HG02852 (cell line): ENCODE results near the gene PARD3.
"Not testable (repeated sequence)": the region's sequence is repeated elsewhere in the genome, so short reads cannot be mapped to it uniquely, and the experiment has no call there.

ENCODE experiments used
- ATAC-seq: cut with Tn5 transposase; IDR thresholded peaks from one replicate; pipeline ENCODE4 v1.9.1; 2021; ENCODE audit warnings: mild to moderate bottlenecking, moderate library complexity; ENCODE audit not compliant: unreplicated experiment

The PARD3 gene

DNA sequence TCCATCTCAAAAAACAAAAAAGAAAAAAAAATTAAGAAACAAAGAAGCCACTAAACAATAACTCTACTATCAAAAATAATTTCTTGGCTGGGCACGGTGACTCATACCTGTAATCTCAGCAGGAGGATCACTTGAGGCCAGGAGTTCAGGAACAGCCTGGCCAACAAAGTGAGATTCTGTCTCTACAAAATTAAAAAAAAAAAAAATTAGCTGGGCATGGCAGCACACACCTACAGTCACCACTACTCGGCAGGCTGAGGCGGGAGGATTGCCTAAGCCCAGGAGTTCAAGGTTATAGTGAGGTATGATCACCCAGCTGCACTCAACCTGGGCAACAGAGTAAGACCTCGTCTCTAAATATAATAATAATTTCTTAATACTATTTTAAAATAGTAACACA is 69.0 kb downstream of the PARD3 start:
- no peak for ATAC-seq

GRCh38 chr10:34745244-34745643 is 69.9 kb downstream of the PARD3 start:
- no peak for ATAC-seq

DNA sequence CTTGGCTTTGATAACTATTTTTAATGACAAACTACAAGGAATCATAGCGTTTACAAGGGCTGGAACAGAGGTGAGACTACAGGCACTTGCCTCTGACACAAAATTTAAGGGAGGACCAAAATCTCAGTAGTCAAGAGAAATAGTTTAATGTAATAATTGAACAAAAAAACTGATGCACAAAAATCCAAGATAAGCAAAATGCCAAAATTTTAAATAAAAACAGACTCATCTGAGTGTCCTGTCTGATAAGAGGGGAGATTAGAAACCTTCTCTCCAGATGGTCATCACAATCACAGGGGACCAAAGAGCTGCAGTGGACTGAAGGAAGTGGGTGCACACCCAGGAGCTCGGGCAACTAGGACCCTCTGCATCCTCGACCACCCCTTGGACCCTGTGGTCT is 70.5 kb downstream of the PARD3 start:
- ATAC-seq = no peak

DNA sequence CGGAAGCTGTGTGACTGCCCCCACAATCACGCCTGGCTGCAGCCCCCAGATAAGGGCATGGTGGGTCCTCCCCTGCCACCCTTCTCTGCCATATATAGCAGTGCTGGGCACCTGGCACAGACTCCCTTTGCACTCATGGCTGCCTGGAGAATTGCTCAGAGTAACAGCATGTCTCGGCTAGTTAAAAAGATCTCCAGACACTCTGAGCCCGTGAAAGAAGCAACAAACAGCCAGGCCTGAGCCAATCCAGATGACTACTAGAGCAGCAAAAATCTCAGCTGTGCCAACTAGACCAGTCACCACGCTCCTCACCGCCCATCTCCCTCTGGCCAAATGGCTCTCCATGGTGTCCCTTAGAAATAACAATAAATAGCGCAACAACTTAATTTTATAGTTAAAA is 71.3 kb downstream of the PARD3 start:
- ATAC-seq = no peak

GRCh38 chr10:34742456-34742855 is 72.6 kb downstream of the PARD3 start:
- no peak for ATAC-seq

DNA sequence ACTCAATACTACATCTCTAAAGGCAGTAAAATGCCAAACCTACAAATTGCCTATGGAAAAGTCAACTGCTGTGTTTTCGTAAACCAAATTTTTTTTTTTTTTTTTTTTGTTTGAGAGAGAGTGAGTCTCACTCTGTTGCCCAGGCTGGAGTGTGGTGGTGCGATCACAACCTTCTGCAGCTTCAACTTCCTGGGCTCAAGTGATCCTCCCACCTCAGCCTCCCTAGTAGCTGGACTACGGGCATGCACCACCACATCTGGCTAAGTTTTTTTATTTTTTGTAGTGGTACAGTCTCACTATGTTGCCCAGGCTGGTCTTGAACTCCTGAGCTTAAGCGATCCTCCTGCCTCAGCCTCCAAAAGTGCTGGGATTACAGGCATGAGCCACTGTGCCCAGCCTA is 74.0 kb downstream of the PARD3 start:
- not testable (repeated sequence) for ATAC-seq

DNA sequence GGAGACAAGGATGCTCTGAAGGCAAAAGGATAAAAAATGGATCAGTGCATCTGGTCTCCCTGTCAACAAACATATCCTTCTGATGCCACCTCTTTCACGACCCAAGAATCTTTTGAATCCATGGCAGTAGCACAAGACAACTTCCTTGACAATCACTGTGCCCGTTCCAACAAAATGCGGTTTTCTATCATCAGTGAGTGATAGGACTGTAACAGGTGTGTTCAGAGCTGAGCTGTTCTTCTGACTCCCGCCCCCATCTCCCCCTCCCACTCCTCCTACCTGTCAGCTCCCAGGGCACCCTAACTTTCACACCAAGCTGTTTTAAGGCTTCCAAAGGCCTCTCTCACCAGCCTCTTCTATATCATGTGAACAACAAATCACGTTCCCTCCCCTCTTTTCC is 74.8 kb downstream of the PARD3 start:
- ATAC-seq = no peak

GRCh38 chr10:34739915-34740314 is 75.2 kb downstream of the PARD3 start:
- ATAC-seq = no peak

GRCh38 chr10:34737772-34738169 is 77.3 kb downstream of the PARD3 start:
- ATAC-seq = no peak

GRCh38 chr10:34736976-34737771 is 77.9 kb downstream of the PARD3 start:
- no peak for ATAC-seq

- ATAC-seq = no peak
Measured at GRCh38 chr10:34734918-34735317, 80.2 kb downstream of the PARD3 start.

DNA sequence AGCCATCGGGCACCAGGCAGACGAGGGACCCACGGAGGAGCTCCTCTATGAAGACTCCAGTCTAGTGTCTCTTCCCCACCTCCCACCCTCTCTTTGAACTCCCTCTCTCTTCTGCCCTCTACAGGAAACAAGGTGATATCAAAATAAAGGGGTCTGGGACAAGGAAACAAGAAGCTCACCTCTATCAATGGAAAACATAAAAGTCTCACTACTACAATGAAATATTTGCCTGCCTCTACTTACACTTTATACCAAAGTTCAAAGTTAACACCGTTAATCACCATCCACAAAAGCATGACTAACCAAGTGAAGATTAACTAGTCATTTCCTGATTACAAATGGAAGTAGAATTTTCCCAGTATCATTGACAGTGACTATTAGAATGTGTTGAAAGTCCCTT is 82.2 kb downstream of the PARD3 start:
- no peak for ATAC-seq

DNA sequence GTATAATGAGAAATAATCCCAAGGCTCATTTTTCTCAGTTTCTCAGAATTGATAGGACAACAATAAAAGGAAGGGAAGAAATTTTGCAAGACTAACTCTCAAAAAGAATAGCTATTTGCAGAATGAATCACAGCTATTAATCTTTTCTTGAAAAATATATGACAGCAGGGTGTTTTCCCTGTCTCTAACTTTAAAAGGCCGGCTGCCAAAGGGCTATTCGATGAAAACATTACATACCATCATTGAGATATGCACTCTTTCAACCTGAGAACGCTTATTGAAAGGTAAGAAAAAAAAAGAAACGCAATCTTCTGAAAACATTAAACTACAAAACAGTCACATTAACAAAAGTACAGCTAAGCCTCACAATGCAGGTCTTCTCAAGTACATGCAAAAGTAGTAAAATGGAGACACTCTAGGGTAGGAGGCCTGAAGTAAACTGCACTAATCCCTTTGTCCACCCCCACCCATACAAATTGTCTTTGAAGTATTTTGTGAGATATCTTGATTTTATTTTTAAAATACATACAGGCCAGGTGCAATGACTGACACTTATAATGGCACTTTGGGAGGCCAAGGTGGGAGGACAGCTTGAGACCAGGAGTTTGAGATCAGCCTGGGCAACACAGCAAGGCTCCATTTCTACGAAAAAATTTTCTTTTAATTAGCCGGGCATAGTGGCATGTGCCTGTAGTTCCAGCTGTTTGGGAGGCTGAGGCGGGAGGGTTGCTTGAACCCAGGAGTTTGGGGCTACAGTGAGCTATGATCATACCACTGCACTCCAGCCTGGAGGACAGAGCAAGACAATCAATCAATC is 83.0 kb downstream of the PARD3 start:
- no peak for ATAC-seq

DNA sequence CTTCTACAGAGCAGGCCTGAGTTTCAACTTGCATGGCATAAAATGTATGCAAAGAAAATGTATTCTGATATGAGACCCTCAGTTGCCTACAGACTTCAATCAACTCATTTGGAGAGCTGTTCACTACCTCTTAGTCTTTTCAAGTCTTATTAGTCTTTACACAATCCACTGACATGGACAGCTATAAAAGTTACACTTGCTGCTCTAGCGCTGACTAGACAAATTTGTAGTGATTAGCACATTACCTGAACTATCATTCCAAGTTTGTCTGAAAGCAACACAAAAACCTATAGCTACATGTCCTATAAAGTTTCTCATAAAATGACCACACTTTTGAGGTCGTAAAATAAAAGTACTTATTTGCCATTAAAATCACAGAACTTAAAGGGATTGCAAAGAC is 83.9 kb downstream of the PARD3 start:
- no peak for ATAC-seq

GRCh38 chr10:34730726-34731125 is 84.4 kb downstream of the PARD3 start:
- no peak for ATAC-seq

GRCh38 chr10:34729619-34730018 is 85.5 kb downstream of the PARD3 start:
- no peak for ATAC-seq

- no peak for ATAC-seq
Measured at GRCh38 chr10:34728361-34728760, 86.7 kb downstream of the PARD3 start.

DNA sequence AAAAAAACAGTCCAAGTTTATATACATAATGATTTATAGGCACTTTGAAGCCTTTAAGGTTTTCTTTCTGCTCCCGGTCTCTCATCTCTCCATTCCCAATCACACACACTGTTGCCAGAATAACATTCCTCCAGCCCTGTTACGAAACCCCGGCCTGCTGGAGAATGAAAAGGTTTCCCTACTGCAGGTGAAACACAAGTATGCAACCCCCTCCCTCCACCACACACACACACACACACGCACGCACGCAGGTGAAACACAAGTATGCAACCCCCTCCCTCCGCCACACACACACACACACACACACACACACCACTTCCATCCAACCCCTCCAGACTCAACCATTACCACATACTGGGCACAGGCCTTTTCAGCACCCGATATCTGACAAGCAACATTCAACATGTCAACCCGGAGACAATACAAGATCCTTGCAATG is 87.5 kb downstream of the PARD3 start:
- ATAC-seq = no peak

DNA sequence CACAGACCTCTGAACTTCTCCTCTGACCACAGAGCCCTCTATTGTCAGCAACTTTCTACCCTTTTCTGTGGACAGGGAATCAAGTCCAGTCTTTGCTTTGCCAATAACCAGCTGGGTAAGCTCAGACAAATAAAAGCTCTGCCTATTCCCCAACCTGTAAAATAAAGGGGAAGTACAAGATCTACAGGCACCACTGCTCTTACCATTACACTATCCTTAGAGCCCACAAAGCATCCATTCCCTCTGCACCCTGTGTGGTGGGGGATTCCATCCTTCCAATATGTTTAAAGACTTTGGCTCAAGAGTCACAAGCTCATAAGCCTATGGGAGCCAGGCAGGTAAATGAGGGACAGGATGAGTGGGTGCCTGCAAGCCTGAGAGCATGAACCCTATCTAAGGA is 88.2 kb downstream of the PARD3 start:
- no peak for ATAC-seq

- no peak for ATAC-seq
Measured at GRCh38 chr10:34723750-34724149, 91.3 kb downstream of the PARD3 start.

- ATAC-seq = no peak
Measured at GRCh38 chr10:34722404-34722803, 92.7 kb downstream of the PARD3 start.

GRCh38 chr10:34721208-34721840 is 93.8 kb downstream of the PARD3 start:
- ATAC-seq = no peak
